ENCODE results near the gene TMOD1. TPM values are rescaled to one million over a fixed set of nuclear protein-coding genes. Genes with fewer than 3 reads are reported as not detected.

Gene TMOD1
- total RNA-seq, 1 experiment from 2014 or later = 0.14 TPM

- no peak for DNase-seq
- Mint-ChIP-seq H3K4me1 (ENCODE audit: low read depth, unreplicated experiment) (peaks cover 20% of the 10 kb centered on the region), H3K9me3 (ENCODE audit: low read depth, unreplicated experiment) (no peaks in the 10 kb centered on the region), H3K4me3 (ENCODE audit: low read depth, unreplicated experiment) (no peak overlapping the region), H3K36me3 (ENCODE audit: insufficient read depth, unreplicated experiment) (peaks cover 45% of the 10 kb centered on the region), H3K27ac (ENCODE audit: unreplicated experiment) (no peak overlapping the region), H3K27me3 (ENCODE audit: unreplicated experiment) (no peaks in the 10 kb centered on the region)
- intact Hi-C loops (cut with micrococcal nuclease; ENCODE audit: unreplicated experiment) = no loop called here
- no peak for TF ChIP-seq CTCF (IDR thresholded peaks at IDR 0.05; ENCODE audit: unreplicated experiment)
- CTCF ChIA-PET = interaction anchor here (0.7 kb wide), 1 partner anchor 13 kb away, joined by 4 read pairs; no protein-coding TSS in a partner anchor
- no TSS peak for BruUV-seq (replicated peaks)
These were observed 135.4 kb downstream of the TMOD1 start for GRCh38 chr9:97636903-97637302.

- no peak for TF ChIP-seq CTCF (IDR thresholded peaks at IDR 0.05; ENCODE audit: unreplicated experiment)
- H3K27me3 Mint-ChIP-seq (ENCODE audit: unreplicated experiment) = no peaks in the 10 kb centered on the region
- H3K4me1 Mint-ChIP-seq (ENCODE audit: low read depth, unreplicated experiment) = peaks cover 20% of the 10 kb centered on the region
- peaks cover 32% of the 10 kb centered on the region for H3K36me3 Mint-ChIP-seq (ENCODE audit: insufficient read depth, unreplicated experiment)
- intact Hi-C loops (cut with micrococcal nuclease; ENCODE audit: unreplicated experiment) = no loop called here
- H3K27ac Mint-ChIP-seq (ENCODE audit: unreplicated experiment) = no peak overlapping the region
- H3K9me3 Mint-ChIP-seq (ENCODE audit: low read depth, unreplicated experiment) = no peaks in the 10 kb centered on the region
- no peak for DNase-seq
- no TSS peak for BruUV-seq (replicated peaks)
- CTCF ChIA-PET = no interaction called here
- H3K4me3 Mint-ChIP-seq (ENCODE audit: low read depth, unreplicated experiment) = no peak overlapping the region
These were observed 137.2 kb downstream of the TMOD1 start for GRCh38 chr9:97638666-97639065.

GRCh38 chr9:97640325-97640724 is 138.9 kb downstream of the TMOD1 start:
- Mint-ChIP-seq H3K4me1 (ENCODE audit: low read depth, unreplicated experiment) (peaks cover 20% of the 10 kb centered on the region), H3K36me3 (ENCODE audit: insufficient read depth, unreplicated experiment) (peaks cover 21% of the 10 kb centered on the region), H3K4me3 (ENCODE audit: low read depth, unreplicated experiment) (no peak overlapping the region), H3K27me3 (ENCODE audit: unreplicated experiment) (no peaks in the 10 kb centered on the region), H3K9me3 (ENCODE audit: low read depth, unreplicated experiment) (no peaks in the 10 kb centered on the region), H3K27ac (ENCODE audit: unreplicated experiment) (no peak overlapping the region)
- CTCF ChIA-PET = no interaction called here
- intact Hi-C loops (cut with micrococcal nuclease; ENCODE audit: unreplicated experiment) = no loop called here
- no peak for DNase-seq
- no peak for TF ChIP-seq CTCF (IDR thresholded peaks at IDR 0.05; ENCODE audit: unreplicated experiment)
- BruUV-seq (replicated peaks) = no TSS peak

- TF ChIP-seq CTCF (IDR thresholded peaks at IDR 0.05; ENCODE audit: unreplicated experiment) = no peak
- no TSS peak for BruUV-seq (replicated peaks)
- H3K36me3 Mint-ChIP-seq (ENCODE audit: insufficient read depth, unreplicated experiment) = peaks cover 11% of the 10 kb centered on the region
- H3K9me3 Mint-ChIP-seq (ENCODE audit: low read depth, unreplicated experiment) = no peaks in the 10 kb centered on the region
- CTCF ChIA-PET = no interaction called here
- no peaks in the 10 kb centered on the region for H3K4me1 Mint-ChIP-seq (ENCODE audit: low read depth, unreplicated experiment)
- no peak overlapping the region for H3K4me3 Mint-ChIP-seq (ENCODE audit: low read depth, unreplicated experiment)
- H3K27ac Mint-ChIP-seq (ENCODE audit: unreplicated experiment) = no peak overlapping the region
- no peak for DNase-seq
- H3K27me3 Mint-ChIP-seq (ENCODE audit: unreplicated experiment) = no peaks in the 10 kb centered on the region
- intact Hi-C loops (cut with micrococcal nuclease; ENCODE audit: unreplicated experiment) = no loop called here
These were observed 144.3 kb downstream of the TMOD1 start for GRCh38 chr9:97645720-97646119.
